SK-N-SH treated with all-trans-retinoic acid at 6 μM for 48 hours (cell line): ENCODE data around the gene TSHZ2.
"Not testable (repeated sequence)": the region's sequence is repeated elsewhere in the genome, so short reads cannot be mapped to it uniquely, and the experiment has no call there.

Experiments used
- ATAC-seq: fragments of 200-7000 bp; cut with Tn5 transposase; 3 replicates; pipeline ENCODE4 v1.9.1; 2020; ENCODE audit warnings: mild to moderate bottlenecking, moderate library complexity
- ARNTL ChIP-seq: fragments of 450-650 bp; formaldehyde crosslinking; IDR thresholded peaks from 2 replicates; pipeline ENCODE4 v1.5.0; 2020; ENCODE audit warnings: low read depth, mild to moderate bottlenecking, moderate library complexity, borderline replicate concordance
- CSDC2 ChIP-seq: fragments of 250-450 bp; sonication (Bioruptor Pico); IDR thresholded peaks from 2 replicates; pipeline ENCODE4 v1.5.0; 2020; ENCODE audit warnings: mild to moderate bottlenecking, moderate library complexity
- ESRRG ChIP-seq: fragments of 250-450 bp; sonication (Bioruptor Pico); IDR thresholded peaks from 2 replicates; pipeline ENCODE4 v1.6.1; 2021; ENCODE audit warnings: mild to moderate bottlenecking
- GLIS3 ChIP-seq: fragments of 250-450 bp; sonication (Bioruptor Pico); IDR thresholded peaks from 2 replicates; pipeline ENCODE4 v1.5.0; 2020; ENCODE audit warnings: mild to moderate bottlenecking, moderate library complexity
- ISL1 ChIP-seq: fragments of 250-450 bp; sonication (Bioruptor Pico); IDR thresholded peaks from 2 replicates; pipeline ENCODE4 v2.1.2; 2022; ENCODE audit warnings: mild to moderate bottlenecking, moderate library complexity
- OSR1 ChIP-seq: fragments of 250-450 bp; sonication (Bioruptor Pico); IDR thresholded peaks from 2 replicates; pipeline ENCODE4 v1.8.0; 2022; ENCODE audit warnings: moderate library complexity, mild to moderate bottlenecking, inconsistent platforms
- PATZ1 ChIP-seq: fragments of 250-450 bp; sonication (Bioruptor Pico); IDR thresholded peaks from 2 replicates; pipeline ENCODE4 v1.8.0; 2020; ENCODE audit warnings: mild to moderate bottlenecking, moderate library complexity, borderline replicate concordance
- PPARA ChIP-seq: fragments of 250-450 bp; sonication (Bioruptor Pico); IDR thresholded peaks from 2 replicates; pipeline ENCODE4 v1.5.0; 2020; ENCODE audit warnings: mild to moderate bottlenecking, borderline replicate concordance
- RARB ChIP-seq: fragments of 250-450 bp; sonication (Bioruptor Pico); IDR thresholded peaks from 2 replicates; pipeline ENCODE4 v1.8.0; 2021; ENCODE audit warnings: mild to moderate bottlenecking, moderate library complexity
- TCF4 ChIP-seq: fragments of 250-450 bp; sonication (Bioruptor Pico); IDR thresholded peaks from 2 replicates; pipeline ENCODE4 v1.8.0; 2021; ENCODE audit warnings: mild to moderate bottlenecking, moderate library complexity, borderline replicate concordance
- TOX ChIP-seq: fragments of 250-450 bp; sonication (Bioruptor Pico); IDR thresholded peaks from 2 replicates; pipeline ENCODE4 v1.8.0; 2021; ENCODE audit warnings: mild to moderate bottlenecking, moderate library complexity, borderline replicate concordance
- TSHZ2 ChIP-seq: fragments of 250-450 bp; sonication (Bioruptor Pico); IDR thresholded peaks from 2 replicates; pipeline ENCODE4 v1.5.0; 2020; ENCODE audit warnings: mild to moderate bottlenecking, moderate library complexity
- ZC3H10 ChIP-seq: fragments of 250-450 bp; sonication (Bioruptor Pico); IDR thresholded peaks from 2 replicates; pipeline ENCODE4 v1.5.1; 2021; ENCODE audit warnings: mild to moderate bottlenecking, moderate library complexity
- ZFP3 ChIP-seq: fragments of 250-450 bp; sonication (Bioruptor Pico); IDR thresholded peaks from 2 replicates; pipeline ENCODE4 v1.5.0; 2020; ENCODE audit warnings: mild to moderate bottlenecking, moderate library complexity
- ZFP30 ChIP-seq: fragments of 450-650 bp; formaldehyde crosslinking; IDR thresholded peaks from 2 replicates; pipeline ENCODE4 v1.5.0; 2022; ENCODE audit warnings: mild to moderate bottlenecking, moderate library complexity
- ZNF565 ChIP-seq: fragments of 450-650 bp; formaldehyde crosslinking; conservative IDR thresholded peaks from 2 replicates; pipeline ENCODE4 v1.5.0; 2020; ENCODE audit warnings: low read depth, mild to moderate bottlenecking, moderate library complexity
- ZNF70 ChIP-seq: fragments of 450-650 bp; formaldehyde crosslinking; IDR thresholded peaks from 2 replicates; pipeline ENCODE4 v1.5.0; 2020; ENCODE audit warnings: mild to moderate bottlenecking, moderate library complexity
- ZNF8 ChIP-seq: fragments of 450-650 bp; formaldehyde crosslinking; IDR thresholded peaks from 2 replicates; pipeline ENCODE4 v1.5.0; 2020; ENCODE audit warnings: mild to moderate bottlenecking, moderate library complexity
- TF ChIP-seq, protein P1 (sequence below): fragments of 250-450 bp; sonication (Bioruptor Pico); IDR thresholded peaks from 2 replicates; pipeline ENCODE4 v1.5.1; 2020; ENCODE audit warnings: low read depth, mild to moderate bottlenecking, moderate library complexity
- TF ChIP-seq, protein P2 (sequence below): fragments of 250-450 bp; sonication (Bioruptor Pico); IDR thresholded peaks from 2 replicates; pipeline ENCODE4 v1.8.0; 2021; ENCODE audit warnings: low read depth, mild to moderate bottlenecking, moderate library complexity, borderline replicate concordance

Gene TSHZ2

DNA sequence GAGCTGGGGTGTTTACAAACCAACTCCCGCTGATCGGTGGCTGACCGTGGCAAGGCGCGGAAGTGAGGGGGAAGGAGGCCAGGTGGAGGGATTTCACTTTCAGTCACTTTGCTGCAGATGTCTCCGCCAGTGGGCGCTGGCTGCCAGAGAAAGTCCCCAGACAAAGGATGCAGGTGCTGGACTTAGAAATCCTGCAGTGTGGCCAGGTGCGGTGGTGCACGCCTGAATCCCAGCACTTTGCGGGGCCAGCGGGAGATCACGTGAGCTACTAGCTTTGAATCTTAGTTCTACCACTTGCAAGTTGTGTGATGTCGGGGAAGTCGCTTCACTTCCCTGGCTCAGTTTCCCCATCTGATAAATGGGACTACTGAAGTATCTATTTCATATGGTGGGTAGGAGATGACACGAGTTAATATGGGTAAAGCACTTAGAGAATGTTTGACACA lies 441.1 kb downstream of the TSHZ2 start (continued):
- TF ChIP-seq ZC3H10 (CRISPR knock-in tag), result no peak
- TF ChIP-seq ZFP3, result no peak
- no peak for TF ChIP-seq ZFP30
- TF ChIP-seq TSHZ2, result no peak
- no peak for TF ChIP-seq TOX (CRISPR knock-in tag)
- TF ChIP-seq OSR1 (CRISPR knock-in tag), result no peak
- TF ChIP-seq ARNTL (CRISPR knock-in tag), result no peak

DNA sequence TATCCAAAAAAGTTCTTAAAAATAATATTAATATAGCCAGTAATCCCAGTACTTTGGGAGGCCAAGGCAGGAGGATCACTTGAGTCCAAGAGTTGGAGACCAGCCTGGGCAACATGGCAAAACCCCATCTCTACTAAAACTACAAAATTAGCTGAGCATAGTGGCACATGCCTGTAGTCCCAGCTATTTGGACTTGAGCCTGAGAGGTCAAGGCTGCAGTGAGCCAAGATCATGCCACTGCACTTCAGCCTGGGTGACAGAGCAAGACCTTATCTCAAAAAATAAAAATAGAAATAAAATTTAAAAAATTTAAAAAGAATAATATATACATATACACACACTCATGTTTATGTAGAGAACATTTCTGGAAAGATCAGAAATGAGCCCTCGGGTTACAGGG lies 441.7 kb downstream of the TSHZ2 start:
- ATAC-seq, result not testable (repeated sequence)

GRCh38 chr20:53419693-53420460 lies 447.7 kb downstream of the TSHZ2 start:
- ATAC-seq, result no peak
- TF ChIP-seq OSR1 (CRISPR knock-in tag) (no peak), TOX (CRISPR knock-in tag) (no peak), CSDC2 (CRISPR knock-in tag) (no peak), GLIS3 (CRISPR knock-in tag) (no peak), ZC3H10 (CRISPR knock-in tag) (no peak), PATZ1 (CRISPR knock-in tag) (no peak), ESRRG (no peak), PPARA (CRISPR knock-in tag) (no peak), ZNF70 (CRISPR knock-in tag) (no peak), TSHZ2 (no peak), RARB (CRISPR knock-in tag) (no peak), ZNF565 (CRISPR knock-in tag) (no peak), ZNF8 (CRISPR knock-in tag) (no peak), TCF4 (no peak), ISL1 (CRISPR knock-in tag) (no peak)
- TF ChIP-seq, protein P1, sequence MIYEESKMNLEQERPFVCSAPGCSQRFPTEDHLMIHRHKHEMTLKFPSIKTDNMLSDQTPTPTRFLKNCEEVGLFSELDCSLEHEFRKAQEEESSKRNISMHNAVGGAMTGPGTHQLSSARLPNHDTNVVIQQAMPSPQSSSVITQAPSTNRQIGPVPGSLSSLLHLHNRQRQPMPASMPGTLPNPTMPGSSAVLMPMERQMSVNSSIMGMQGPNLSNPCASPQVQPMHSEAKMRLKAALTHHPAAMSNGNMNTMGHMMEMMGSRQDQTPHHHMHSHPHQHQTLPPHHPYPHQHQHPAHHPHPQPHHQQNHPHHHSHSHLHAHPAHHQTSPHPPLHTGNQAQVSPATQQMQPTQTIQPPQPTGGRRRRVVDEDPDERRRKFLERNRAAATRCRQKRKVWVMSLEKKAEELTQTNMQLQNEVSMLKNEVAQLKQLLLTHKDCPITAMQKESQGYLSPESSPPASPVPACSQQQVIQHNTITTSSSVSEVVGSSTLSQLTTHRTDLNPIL (CRISPR knock-in tag), result no peak
- TF ChIP-seq, protein P2, sequence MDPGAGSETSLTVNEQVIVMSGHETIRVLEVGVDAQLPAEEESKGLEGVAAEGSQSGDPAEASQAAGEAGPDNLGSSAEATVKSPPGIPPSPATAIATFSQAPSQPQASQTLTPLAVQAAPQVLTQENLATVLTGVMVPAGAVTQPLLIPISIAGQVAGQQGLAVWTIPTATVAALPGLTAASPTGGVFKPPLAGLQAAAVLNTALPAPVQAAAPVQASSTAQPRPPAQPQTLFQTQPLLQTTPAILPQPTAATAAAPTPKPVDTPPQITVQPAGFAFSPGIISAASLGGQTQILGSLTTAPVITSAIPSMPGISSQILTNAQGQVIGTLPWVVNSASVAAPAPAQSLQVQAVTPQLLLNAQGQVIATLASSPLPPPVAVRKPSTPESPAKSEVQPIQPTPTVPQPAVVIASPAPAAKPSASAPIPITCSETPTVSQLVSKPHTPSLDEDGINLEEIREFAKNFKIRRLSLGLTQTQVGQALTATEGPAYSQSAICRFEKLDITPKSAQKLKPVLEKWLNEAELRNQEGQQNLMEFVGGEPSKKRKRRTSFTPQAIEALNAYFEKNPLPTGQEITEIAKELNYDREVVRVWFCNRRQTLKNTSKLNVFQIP (CRISPR knock-in tag), result no peak
